Measurements from ENCODE around the gene SPPL2B.

The SPPL2B gene

DNA sequence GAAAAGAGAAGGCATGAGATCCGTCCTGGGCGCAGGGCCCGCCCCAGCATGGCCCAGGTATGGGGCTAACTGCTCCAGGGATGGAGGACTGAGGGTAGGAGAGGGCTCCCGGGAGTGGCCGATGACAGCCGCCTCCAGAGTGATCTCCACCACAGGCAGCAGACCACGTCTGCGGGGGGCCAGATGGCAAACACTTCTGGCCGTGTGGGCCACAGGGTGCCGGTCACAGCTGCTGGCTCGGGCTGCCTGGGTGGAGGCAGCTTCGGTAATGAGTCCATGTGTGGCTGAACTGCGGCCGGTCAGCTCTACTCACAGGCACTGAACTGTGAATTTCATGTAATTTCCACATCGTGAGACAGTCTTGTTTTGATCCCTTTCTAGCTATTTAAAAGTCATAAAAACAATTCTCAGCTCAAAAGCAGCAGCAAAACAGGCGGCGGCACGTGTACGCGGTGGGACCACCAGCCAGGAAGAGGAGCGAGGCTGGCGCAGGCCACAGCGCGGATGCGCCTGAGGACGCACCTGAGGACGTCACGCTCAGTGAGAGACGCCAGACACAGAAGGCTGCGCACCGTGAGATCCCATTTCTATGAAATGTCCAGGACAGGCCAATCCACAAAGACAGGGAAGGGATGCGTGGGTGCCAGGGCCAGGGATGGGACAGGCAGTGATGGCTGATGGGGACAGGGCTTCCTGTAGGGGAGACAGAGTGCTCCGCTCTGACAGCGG lies 4.1 kb upstream of the SPPL2B start:
- DNase-seq: no peak

DNA sequence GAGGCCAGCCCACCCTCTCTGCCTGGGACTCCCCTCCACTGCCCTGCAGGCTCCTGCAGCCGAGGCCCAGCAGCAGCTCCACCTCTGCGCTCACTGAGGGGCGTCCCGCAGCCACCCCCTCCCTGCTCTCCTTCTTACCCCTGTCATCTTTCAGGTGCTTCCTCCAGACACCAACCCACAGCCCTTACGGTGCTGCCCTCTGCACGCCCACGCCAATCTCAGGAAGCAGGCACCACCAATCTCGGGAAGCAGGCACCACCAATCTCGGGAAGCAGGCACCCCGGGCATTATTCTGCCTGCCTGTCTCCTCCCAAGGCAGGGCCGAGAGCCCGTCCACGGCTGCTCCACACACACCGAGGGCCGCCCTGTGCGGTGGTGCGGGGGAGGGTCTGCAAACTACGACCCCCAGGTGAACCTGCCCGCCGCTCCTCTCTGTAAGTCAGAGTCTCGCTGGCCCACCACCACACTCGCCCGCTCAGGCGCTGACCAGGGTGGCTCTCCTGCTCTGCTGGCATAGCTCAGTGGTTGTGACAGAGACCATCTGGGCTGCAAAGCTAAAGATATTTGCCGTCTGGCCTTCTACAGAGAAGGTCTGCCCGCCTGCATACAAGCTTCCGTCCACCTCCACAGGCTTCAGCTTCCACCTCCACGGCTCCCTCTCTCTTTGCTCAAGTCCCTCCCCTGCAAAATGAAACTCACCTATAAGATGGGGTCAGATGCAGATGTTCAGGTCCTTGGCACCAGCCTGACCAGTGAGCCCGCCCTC lies 3.0 kb upstream of the SPPL2B start:
- DNase-seq: no peak

DNA sequence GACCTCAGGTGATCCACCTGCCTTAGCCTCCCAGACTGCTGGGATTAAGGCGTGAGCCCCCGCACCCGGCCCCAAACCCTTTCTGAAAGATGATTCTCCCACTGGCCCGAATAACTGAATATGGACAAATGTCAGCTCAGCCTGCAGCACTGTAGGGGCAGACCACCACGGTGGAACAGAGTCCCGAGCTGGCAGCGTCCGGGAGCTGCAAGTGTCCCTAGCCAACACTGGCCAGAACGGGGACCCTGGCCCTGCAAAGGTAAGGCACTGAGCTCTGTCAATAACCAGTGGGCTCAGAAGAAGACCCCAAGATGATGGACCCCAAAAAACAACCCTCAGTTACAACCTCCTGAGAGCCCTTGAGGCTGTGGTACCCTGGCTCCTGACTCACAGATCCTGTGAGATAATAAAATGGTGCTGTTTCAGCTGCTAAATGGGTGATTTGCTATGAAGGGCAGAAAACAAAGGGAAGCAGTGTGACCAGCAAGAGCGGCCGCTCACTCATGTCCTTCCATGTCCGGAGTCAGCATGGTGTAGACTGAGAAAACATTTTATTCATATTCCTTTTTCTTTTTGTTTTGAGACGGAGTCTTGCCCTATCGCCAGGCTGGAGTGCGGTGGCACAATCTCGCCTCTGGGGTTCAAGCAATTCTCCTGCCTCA lies 1.7 kb upstream of the SPPL2B start:
- no peak for DNase-seq

DNA sequence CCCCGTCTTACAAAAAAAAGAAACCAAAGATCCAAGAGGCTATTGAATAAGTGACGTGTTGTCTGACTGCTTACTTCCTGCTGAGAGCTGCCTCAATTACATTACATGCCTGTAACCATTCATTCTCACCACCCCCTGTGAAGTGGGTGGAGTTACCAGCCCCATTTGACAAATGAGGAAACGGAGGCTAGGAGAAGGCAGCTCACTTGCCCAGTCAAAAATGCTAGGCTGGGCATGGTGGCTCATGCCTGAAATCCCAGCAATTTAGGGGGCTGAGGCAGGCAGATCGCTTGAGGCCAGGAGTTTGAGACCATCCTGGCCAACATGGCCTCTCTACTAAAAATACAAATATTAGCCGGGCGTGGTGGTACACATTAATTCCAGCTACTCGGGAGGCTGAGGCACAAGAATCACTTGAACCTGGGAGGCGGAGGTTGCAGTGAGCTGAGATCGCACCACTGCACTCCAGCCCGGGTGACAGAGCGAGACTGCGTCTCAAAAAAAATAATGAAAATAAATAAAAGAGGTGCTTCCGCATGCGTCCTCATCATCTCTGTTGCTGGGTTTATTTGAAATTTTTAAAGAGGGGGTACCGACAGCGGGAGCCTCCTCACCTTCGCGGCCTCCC lies 597 bp upstream of the SPPL2B start:
- peak; percentile 93 for DNase-seq

DNA sequence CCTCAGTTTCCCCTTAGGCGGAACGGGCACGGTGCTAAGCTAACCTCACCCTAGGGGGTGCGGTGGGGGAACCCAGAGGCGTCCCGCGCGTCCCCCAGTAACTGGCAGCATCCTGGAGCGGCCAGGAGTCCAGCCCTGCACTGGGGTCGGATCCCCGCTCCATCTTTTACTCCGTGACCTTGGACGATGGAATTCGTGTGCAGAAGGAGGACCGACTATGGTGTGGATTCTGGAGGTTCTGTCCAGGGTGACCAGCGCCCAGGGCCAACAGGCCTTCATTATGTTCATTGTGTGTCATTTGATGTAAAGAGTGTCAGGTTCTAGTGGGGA lies 630 bp downstream of the SPPL2B start:
- no peak for DNase-seq

DNA sequence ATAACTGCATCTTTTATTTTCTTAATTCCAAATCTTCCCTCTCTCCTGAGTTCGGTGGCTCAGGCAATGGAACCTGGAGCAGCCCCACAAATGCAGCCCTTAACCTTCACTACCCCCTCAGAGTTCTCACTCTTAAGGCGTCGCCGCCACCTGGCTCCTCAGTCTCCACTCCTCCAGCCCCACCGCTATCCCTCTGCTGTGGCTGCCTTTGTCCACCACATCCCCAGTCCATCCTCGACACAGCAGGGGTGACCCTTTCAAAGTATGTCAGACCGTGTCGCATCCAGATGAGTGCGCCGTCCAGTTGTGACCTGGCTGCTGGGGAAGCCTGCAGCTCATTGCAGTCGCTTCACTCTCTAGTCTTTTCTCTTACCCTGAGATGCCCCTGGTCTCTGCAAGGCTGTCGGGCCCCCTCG lies 1.0 kb downstream of the SPPL2B start:
- peak; percentile 15 for DNase-seq

DNA sequence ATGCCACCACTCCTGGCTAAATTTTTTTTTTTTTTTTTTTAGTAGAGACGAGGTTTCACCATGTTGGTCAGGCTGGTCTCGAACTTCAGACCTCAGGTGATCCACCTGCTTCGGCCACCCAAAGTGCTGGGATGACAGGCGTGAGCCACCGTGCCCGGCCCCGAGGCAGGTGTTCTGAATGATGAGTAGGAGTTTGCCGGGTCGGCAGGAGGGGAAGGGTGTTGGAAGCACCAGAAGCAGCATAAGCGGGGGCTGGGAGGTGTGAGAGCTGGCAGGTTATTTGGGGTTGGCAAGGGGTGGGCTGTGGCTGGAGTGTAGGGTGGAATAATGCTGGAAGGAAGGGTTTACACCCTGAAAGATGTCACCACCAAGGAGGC lies 1.8 kb downstream of the SPPL2B start:
- no peak for DNase-seq

DNA sequence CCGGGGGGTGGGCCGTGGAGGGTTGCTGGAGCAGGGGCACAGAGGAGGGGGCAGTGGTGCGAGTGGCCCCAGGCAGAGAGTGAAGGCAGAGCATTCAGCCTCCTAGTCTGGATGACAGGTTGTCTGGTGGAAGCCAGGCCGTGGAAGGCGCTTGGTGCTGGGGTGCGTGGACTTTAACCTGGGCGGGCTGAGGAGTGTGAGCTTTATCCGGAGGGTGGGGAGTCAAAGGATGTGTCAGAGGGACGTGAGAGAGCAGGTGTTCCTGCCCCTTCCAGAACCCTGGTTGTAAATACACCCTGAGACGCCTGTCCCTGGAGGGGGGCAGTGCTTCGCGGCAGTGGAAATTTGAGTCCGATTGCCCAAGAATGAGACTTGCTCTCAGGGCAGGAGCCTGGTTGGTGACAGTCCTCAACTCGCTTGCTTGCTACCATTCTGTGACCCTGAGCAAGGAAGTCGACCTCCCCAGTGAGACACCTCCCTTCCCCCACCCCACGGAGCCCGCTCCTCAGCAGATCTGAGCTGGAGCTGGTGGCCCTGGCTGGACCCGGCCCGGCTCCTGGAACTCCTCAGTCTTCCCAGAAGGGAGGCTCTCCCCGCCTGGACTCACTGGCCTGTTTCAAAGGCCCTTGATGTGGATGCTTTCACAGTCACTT lies 2.3 kb downstream of the SPPL2B start:
- DNase-seq: no peak

DNA sequence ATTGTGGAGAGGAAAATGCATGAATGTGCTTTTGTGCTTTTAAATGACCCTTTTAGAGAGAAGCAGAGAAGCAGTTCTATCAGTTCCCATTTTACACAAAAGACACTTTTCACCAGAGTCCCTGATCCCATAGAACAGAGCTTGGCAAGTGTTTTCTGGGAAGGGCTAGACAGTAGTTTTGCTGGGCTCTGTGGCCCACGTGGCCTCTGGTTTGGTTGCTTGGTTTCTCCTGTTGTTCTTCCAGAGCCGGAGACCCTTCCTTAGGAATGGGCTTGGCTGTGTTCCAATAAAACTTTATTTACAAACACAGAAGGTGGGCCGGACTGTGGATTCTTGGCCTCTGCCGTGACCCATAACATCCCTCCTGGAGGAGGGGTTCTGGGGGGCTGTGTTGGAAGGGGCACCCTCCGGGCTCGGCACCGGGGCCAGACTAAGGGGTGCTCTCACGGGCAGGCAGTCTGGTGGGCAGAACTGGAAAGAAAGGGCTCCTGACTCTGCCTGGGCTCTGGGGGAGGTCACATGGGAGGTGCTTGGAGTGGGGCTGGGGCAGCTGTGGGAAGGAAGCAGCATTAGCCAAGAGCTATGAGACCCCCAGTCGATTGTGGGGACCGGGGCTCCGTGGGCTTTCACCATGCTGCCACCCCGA lies 3.2 kb downstream of the SPPL2B start:
- no peak for DNase-seq

DNA sequence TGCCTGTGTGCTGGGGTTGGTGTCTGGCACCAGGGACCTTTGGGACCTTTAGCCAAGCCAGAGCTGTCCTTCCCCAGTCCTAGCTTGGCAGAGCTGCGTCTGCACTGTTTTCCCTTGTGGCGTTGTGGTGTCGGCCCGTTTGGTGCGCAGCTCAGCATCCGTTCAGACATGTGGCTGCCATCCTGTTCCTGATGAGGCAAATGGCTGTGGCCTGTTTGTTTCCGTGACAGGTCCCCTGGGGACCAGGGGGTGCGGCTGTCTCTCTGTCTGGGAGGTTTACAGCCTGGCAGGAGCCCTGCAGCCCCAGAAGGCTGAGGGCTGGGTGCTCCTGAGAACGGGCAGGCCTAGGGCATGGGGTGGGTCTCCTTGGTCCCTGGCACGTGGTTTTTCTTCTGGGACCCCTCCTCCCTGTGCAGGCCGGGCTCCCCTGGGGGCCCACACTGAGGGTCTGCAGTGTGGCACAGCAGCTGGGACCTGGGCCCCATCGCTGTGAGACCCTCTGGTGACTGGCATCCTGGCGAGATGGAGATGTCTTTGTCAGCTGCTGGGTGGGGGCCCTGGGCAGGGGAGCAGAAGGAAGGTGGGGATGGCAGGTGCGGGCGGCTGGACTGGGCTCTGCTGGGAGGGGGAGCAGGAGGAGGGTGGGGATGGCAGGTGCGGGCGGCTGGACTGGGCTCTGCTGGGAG lies 4.0 kb downstream of the SPPL2B start:
- no peak for DNase-seq

DNA sequence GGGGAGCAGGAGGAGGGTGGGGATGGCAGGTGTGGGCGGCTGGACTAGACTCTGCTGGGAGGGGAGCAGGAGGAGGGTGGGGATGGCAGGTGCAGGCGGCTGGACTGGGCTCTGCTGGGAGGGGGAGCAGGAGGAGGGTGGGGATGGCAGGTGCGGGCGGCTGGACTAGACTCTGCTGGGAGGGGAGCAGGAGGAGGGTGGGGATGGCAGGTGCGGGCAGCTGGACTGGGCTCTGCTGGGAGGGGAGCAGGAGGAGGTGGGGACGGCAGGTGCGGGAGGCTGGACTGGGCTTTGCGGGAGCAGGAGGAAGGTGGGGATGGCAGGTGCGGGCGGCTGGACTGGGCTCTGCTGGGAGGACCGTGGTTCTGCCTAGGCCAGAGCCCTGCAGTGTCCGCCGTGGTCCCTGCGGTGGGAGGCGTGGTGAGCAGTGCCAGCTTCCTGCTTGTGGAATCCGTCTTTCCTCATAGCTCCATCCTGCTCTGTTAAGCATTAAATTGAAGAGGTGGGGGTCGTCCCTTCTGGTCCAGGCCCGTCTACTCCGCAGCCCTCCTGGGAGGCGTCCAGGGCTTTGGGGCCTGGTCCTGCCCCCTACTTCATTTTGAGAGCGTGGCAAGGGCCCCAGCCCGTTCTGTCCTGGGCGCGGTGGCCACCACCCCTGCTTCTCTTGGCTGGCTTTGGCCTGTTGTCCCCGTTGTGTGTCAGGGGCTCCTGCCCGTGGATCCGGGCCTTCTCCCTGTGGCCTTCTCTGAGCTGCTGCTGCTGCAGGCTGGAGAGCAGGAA lies 4.7 kb downstream of the SPPL2B start:
- DNase-seq: no peak

DNA sequence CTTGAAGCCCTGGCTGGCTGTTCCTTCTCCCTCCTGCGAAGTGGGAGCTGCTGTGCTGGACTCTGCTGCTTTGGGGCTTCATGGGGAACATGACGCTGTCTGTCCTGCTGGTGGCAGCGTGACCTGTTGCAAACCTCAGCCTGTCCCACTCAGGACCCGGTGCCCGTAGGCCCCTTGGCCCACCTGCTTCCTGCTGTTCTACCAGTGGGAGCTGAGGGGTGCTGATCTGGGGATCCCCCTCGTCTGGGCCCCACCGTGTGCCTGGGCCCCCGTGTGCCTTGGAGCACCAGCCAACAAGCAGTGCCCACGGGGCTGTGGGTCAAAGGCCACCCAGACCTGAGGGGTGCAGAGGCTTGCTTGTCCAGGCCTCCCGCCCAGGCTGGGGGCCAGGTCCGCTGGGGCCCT lies 5.3 kb downstream of the SPPL2B start:
- DNase-seq: no peak

DNA sequence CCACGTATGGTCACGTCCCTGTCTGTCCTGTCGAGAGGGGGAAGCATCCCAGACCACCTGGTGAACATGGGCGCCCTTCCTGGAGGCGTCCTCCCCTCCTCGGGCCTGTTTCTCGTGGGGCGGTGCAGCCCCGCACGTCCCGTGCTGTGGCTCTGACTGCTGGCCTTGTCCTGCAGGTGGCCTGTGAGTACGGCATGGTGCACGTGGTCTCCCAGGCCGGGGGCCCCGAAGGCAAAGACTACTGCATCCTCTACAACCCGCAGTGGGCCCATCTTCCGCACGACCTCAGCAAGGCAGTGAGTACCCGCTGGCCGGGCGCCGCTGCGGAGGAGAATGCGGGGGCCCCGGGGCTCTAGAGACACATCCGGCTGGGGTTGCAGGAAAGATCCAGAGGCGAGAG lies 5.9 kb downstream of the SPPL2B start:
- DNase-seq: no peak

DNA sequence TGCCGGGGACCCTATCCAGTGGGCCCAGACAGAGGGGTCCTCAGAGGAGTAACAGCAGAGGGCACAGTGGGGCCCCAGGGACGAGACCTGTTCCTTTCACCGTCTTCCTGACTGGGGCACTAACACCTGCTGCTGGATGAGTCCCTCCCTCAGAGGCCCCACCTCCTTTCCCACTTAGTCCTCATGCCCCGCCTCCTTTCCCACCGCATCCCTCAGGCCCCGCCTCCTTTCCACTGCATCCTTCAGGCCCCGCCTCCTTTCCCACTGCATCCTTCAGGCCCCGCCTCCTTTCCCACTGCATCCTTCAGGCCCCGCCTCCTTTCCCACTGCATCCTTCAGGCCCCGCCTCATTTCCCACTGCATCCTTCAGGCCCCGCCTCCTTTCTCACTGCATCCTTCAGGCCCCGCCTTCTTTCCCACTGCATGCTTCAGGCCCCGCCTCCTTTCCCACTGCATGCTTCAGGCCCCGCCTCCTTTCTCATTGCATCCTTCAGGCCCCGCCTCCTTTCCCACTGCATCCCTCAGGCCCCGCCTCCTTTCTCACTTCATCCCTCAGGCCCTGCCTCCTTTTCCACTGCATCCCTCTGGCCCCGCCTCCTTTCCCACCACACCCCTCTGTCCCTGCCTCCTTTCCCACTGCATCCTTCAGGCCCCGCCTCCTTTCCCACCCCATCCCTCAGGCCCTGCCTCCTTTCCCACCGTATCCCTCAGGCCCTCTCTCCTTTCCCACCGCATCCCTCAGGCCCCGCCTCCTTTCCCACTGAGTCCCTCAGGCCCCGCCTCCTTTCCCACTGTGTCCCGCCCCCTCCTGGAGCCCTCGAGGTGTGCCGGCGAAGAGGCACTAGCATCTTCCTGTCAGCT lies 6.7 kb downstream of the SPPL2B start:
- DNase-seq: no peak

DNA sequence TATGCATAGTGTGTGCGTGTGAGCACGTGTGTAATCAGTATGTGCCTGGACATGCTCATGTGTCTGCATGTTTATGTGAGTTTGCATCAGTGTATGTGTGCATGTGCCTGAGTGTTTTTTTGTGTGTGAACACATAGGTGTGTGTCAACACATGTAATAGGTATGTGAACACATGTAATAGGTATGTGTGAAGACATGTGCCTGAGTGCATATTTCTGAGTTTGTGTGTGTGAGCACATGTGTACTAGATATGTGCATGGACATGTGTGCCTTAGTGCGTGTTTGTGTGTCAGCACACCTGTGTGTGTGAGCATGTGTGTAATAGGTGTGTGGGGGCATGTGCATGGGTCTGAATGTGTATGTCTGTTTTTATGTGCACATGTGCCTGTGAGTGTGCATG lies 7.4 kb downstream of the SPPL2B start:
- no peak for DNase-seq

DNA sequence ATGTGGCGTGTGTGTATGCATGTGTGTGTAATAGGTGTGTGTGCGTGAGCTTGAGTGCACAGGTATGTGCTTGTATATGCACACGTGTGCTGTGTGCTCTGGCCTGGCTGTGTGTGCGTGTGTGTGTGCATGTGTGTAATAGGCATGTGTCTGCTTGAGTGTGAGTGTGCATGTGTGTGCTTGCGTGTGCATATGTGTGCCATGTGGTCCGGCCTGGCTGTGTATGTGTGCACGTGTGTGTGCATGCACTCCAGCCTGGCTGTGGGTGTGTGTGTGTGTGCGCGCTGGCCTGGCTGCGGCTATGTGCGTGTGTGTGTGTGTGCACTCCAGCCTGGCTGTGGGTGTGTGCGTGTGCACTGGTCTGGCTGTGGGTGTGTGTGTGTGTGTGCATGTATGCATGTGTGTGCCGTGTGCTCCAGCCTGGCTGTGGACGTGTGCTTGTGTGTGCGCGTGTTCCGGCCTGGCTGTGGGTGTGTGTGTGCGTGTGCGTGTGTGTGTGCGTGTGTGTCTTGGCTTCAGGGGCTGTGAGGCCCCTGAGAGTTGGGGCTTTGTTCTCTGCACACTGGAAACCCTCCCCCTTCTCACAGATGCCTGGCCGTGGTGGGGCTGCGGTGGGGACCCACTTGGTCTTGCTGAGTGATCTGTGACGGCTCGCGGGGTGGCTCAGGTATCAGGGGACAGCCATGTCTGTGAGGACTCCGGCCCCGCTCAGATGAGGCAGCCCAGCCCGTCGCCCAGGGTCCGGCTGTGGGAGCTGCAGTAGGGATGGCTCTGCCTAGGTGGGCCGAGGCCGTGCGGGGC lies 8.2 kb downstream of the SPPL2B start:
- no peak for DNase-seq

DNA sequence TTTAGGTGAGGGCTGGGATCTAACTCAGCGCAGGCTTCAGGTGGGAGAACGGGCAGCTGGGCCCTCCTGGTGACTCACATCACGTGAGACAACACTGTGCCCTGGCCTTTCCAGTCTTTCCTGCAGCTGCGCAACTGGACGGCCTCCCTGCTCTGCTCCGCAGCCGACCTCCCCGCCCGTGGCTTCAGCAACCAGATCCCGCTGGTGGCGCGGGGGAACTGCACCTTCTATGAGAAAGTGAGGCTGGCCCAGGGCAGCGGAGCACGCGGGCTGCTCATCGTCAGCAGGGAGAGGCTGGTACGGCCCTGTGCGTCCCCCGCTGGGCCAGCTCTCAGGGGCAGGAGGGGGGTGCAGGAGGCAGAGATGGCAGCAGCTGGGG lies 8.8 kb downstream of the SPPL2B start:
- DNase-seq: no peak

DNA sequence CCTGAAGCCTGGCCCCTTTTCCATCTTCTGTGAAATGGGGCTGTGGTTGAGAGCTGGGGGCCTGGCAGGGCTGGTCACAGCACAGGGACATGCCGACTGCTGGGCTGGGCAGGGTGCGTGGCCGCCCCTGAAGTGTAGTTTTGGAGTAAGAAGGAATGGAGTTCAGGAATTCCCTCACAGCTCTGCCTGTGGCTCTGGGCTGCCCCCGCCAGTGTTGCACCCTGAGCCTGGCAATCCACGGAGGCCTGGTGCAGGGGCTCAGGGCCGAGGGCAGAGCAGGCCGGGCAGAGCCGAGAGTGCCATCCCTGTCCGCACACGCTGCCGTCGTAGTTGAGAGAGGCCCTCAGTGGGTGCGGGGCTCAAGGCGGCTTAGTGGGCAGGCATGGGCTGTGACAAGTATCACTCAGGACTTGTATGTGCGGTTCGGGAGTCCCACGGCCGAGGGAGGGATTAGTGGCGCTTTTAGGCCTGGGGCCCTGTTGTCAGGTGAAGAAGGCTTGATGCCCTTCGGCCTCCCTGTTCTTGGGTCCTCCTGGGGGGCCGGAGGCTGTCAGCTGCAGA lies 9.7 kb downstream of the SPPL2B start:
- DNase-seq: no peak

All from hematopoietic multipotent progenitor cell treated with erythropoietin and hydrocortisone succinate and interleukin-3 and kit ligand, for 8 days (in vitro differentiated cells).